Measurements from ENCODE around the gene CNTD1.
"Not testable (repeated sequence)": the region's sequence is repeated elsewhere in the genome, so short reads cannot be mapped to it uniquely, and the experiment has no call there.

Gene CNTD1

GRCh38 chr17:42853968-42854790, 55.5 kb downstream of the CNTD1 start:
- no peak for DNase-seq (ENCODE audit: low spot score)
- TF ChIP-seq CTCF (conservative IDR thresholded peaks at IDR 0.05; ENCODE audit: low read depth): no peak
- CTCF ChIA-PET: no interaction called here
- H3K27ac ChIP-seq: no peak overlapping the region
- POLR2A ChIA-PET (ENCODE audit: low non-redundant PET): interaction anchor here (0.5 to 0.6 kb wide), 2 partner anchors 15 to 117 kb away, joined by 3 to 4 read pairs; no protein-coding TSS in a partner anchor

- POLR2A ChIA-PET (ENCODE audit: low non-redundant PET): no interaction called here
- no peak for TF ChIP-seq CTCF (conservative IDR thresholded peaks at IDR 0.05; ENCODE audit: low read depth)
- CTCF ChIA-PET: no interaction called here
- no peak for DNase-seq (ENCODE audit: low spot score)
- no peak overlapping the region for H3K27ac ChIP-seq
Measured at GRCh38 chr17:42855048-42855596, 56.5 kb downstream of the CNTD1 start.

- DNase-seq (ENCODE audit: low spot score); H3K27ac ChIP-seq; CTCF ChIA-PET; POLR2A ChIA-PET (ENCODE audit: low non-redundant PET): not testable (repeated sequence)
Measured at GRCh38 chr17:42856093-42856492, 57.4 kb downstream of the CNTD1 start.

GRCh38 chr17:42856516-42856915, 57.9 kb downstream of the CNTD1 start:
- H3K27ac ChIP-seq; CTCF ChIA-PET; POLR2A ChIA-PET (ENCODE audit: low non-redundant PET); DNase-seq (ENCODE audit: low spot score): not testable (repeated sequence)

- no peak overlapping the region for H3K27ac ChIP-seq
- ChIA-PET POLR2A (ENCODE audit: low non-redundant PET) (no interaction called here), CTCF (no interaction called here)
- no peak for DNase-seq (ENCODE audit: low spot score)
- TF ChIP-seq CTCF (conservative IDR thresholded peaks at IDR 0.05; ENCODE audit: low read depth): no peak
Measured at GRCh38 chr17:42857389-42857788, 58.7 kb downstream of the CNTD1 start.

All from RWPE1 (cell line).